Fibroblast of lung (primary cell): ENCODE measurements around the gene WNT6. TPM values are rescaled to one million over a fixed set of nuclear protein-coding genes. Genes with fewer than 3 reads are reported as not detected.

Experiments
- DNase-seq, 2 donors: peaks; one replicate each; pipeline versions ENCODE4 v3.0.0 to v3.0.0-alpha.2; 2010; ENCODE audit warnings: low read depth in 2 of 2
- H2AFZ ChIP-seq: 2 replicates; pipeline ENCODE4 v1.5.1; 2012; ENCODE audit warnings: low read length, control low read depth, inconsistent platforms
- H3K27ac ChIP-seq: 2 replicates; pipeline ENCODE4 v1.5.1; 2011; ENCODE audit warnings: low read length, control low read depth; ENCODE audit not compliant: insufficient read depth
- H3K27me3 ChIP-seq: 2 replicates; pipeline ENCODE4 v1.5.1; 2011; ENCODE audit warnings: mild to moderate bottlenecking, low read length; ENCODE audit not compliant: control insufficient read depth, insufficient read depth
- H3K36me3 ChIP-seq: 2 replicates; pipeline ENCODE4 v1.5.1; 2011; ENCODE audit warnings: low read length; ENCODE audit not compliant: control insufficient read depth, insufficient read depth
- H3K4me1 ChIP-seq: 2 replicates; pipeline ENCODE4 v1.5.1; 2011; ENCODE audit warnings: low read length; ENCODE audit not compliant: control insufficient read depth, insufficient read depth; ENCODE audit errors: extremely low read depth
- H3K4me2 ChIP-seq: 2 replicates; pipeline ENCODE4 v1.5.1; 2011; ENCODE audit warnings: low read length, control low read depth; ENCODE audit not compliant: insufficient read depth; ENCODE audit errors: extremely low read depth
- H3K4me3 ChIP-seq, 4 experiments: fragments of 200-600 bp in 1 of 4; sonication (generic) in 1 of 4; replicated peaks in 1 of 4; 2 replicates each; pipeline ENCODE4 v1.5.1; 2011 to 2016; ENCODE audit warnings: low read length in 4 of 4, low read depth in 3 of 4, mild to moderate bottlenecking in 3 of 4, control low read depth in 2 of 4, inconsistent platforms in 1 of 4, mixed read lengths in 1 of 4; ENCODE audit not compliant: insufficient read depth in 1 of 4; ENCODE audit errors: control extremely low read depth in 1 of 4
- H3K79me2 ChIP-seq: 2 replicates; pipeline ENCODE4 v1.5.1; 2012; ENCODE audit warnings: mild to moderate bottlenecking, low read length, inconsistent platforms; ENCODE audit not compliant: control insufficient read depth, insufficient read depth
- H3K9ac ChIP-seq: 2 replicates; pipeline ENCODE4 v1.5.1; 2011; ENCODE audit warnings: mild to moderate bottlenecking, low read length, control low read depth; ENCODE audit not compliant: insufficient read depth
- H3K9me3 ChIP-seq: 2 replicates; pipeline ENCODE4 v1.5.1; 2012; ENCODE audit warnings: low read depth, low read length; ENCODE audit not compliant: control insufficient read depth, insufficient read depth
- H4K20me1 ChIP-seq: 2 replicates; pipeline ENCODE4 v1.5.1; 2011; ENCODE audit warnings: low read length; ENCODE audit not compliant: control insufficient read depth, insufficient read depth; ENCODE audit errors: extremely low read depth
- CTCF ChIP-seq, 2 donors: IDR thresholded peaks in 1 of 2; conservative IDR thresholded peaks in 1 of 2; 1 replicate in 1 of 2; 2 replicates in 1 of 2; pipeline ENCODE4 v1.5.1; 2011 to 2012; ENCODE audit warnings: low read length in 2 of 2, control low read depth in 1 of 2, inconsistent platforms in 1 of 2, low read depth in 1 of 2, mild to moderate bottlenecking in 1 of 2
- EZH2 ChIP-seq: IDR thresholded peaks from 2 replicates; pipeline ENCODE4 v1.5.1; 2012; ENCODE audit warnings: low read length, control low read depth, mild to moderate bottlenecking; ENCODE audit errors: missing control alignments
- polyA plus RNA-seq, 2 donors: library from polyadenylated mRNA; depleted of rRNA in 1 of 2; stranded (reverse) in 1 of 2; unstranded in 1 of 2; fragments of >200 nt; gene quantifications; 2 replicates each; pipeline ENCODE4 v1.2.1, GENCODE V29; 2011 to 2012; ENCODE audit warnings: missing spikeins in 1 of 2
- total RNA-seq: library from RNA; depleted of rRNA; stranded (reverse); fragments of >200 nt; gene quantifications from 2 replicates; pipeline ENCODE4 v1.2.1, GENCODE V29; 2014

The WNT6 gene
- total and polyA plus RNA-seq, 2 donors (not counting 1 experiment from before 2014, with no cell fraction given), result not detected

DNA sequence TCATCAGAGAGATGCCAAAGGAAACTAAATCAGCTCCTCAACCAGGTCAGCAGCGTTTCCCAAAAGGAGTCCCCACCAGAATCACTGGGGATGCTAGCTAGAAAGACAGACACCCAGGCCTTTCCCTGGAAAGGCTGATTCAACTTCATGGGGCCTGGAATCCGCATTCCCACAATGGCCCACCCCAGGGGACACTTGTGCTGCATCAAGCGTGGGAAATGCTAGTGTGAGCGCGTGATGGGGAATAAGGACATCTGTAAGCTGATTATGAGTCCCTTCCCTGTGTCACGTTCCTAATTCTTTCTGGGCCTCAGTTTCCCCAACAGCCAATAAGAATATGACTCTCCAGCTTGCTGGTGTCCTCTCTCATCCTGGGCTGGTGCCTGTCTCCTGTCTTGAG, 18.9 kb downstream of the WNT6 start:
- no peak for TF ChIP-seq EZH2
- no peak for TF ChIP-seq CTCF (conservative IDR thresholded peaks at IDR 0.05 in 1 of 2, IDR thresholded peaks at IDR 0.05 in 1 of 2; ENCODE audit: low read depth in 1 of 2, low read length in 2 of 2)
- Histone ChIP-seq H3K9ac (no peak overlapping the region), H3K4me2 (no peak overlapping the region), H3K27ac (no peak overlapping the region), H3K4me1 (no peaks in the 10 kb centered on the region), H3K79me2 (no peaks in the 10 kb centered on the region), H3K27me3 (peaks cover 52% of the 10 kb centered on the region), H3K36me3 (no peaks in the 10 kb centered on the region), H3K4me3 (no peak overlapping the region), H2AFZ (no peak overlapping the region), H3K9me3 (no peaks in the 10 kb centered on the region), H4K20me1 (no peaks in the 10 kb centered on the region)
- DNase-seq, result no peak

GRCh38 chr2:218878926-218879761, 19.5 kb downstream of the WNT6 start:
- TF ChIP-seq EZH2 (no peak), CTCF (conservative IDR thresholded peaks at IDR 0.05 in 1 of 2, IDR thresholded peaks at IDR 0.05 in 1 of 2; ENCODE audit: low read depth in 1 of 2, low read length in 2 of 2) (no peak)
- H3K27ac ChIP-seq, result no peak overlapping the region
- H3K4me3 ChIP-seq, result no peak overlapping the region
- H3K9ac ChIP-seq, result no peak overlapping the region
- H3K9me3 ChIP-seq, result no peaks in the 10 kb centered on the region
- no peaks in the 10 kb centered on the region for H3K79me2 ChIP-seq
- no peaks in the 10 kb centered on the region for H4K20me1 ChIP-seq
- H3K36me3 ChIP-seq, result no peaks in the 10 kb centered on the region
- H3K4me1 ChIP-seq, result no peaks in the 10 kb centered on the region
- H3K4me2 ChIP-seq, result no peak overlapping the region
- no peak for DNase-seq
- H2AFZ ChIP-seq, result no peak overlapping the region
- peaks cover 53% of the 10 kb centered on the region for H3K27me3 ChIP-seq

DNA sequence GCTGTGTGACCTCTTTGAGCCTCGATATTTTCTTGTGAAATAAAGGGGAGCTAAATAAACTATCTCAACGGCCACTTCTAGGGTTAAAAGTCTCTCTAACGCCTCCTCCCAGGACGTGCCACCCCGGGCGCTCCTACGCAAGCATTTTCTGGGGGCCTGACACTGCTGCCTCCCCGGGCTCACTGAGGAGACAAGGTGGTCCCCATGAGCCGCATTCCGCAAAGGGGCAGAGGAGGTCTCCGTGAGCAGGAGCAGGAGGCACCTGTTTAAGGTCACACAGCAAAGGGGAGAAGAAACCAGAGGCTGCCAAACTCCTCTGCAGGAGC, 20.1 kb downstream of the WNT6 start:
- no peak for TF ChIP-seq EZH2
- TF ChIP-seq CTCF (conservative IDR thresholded peaks at IDR 0.05 in 1 of 2, IDR thresholded peaks at IDR 0.05 in 1 of 2; ENCODE audit: low read depth in 1 of 2, low read length in 2 of 2), result no peak
- Histone ChIP-seq H3K9ac (no peak overlapping the region), H3K79me2 (no peaks in the 10 kb centered on the region), H3K9me3 (no peaks in the 10 kb centered on the region), H3K27ac (no peak overlapping the region), H2AFZ (no peak overlapping the region), H3K4me2 (no peak overlapping the region), H3K36me3 (no peaks in the 10 kb centered on the region), H4K20me1 (no peaks in the 10 kb centered on the region), H3K4me1 (no peaks in the 10 kb centered on the region), H3K27me3 (peaks cover 54% of the 10 kb centered on the region), H3K4me3 (no peak overlapping the region)
- DNase-seq, result no peak
